GM12801 (cell line): ENCODE measurements around the gene GNG14.

Experiments used
- TF ChIP-seq, protein P1 (sequence below): IDR thresholded peaks from one replicate; pipeline ENCODE4 v1.5.1; 2011; ENCODE audit warnings: control low read depth; ENCODE audit not compliant: insufficient read length; ENCODE audit errors: extremely low read depth

Gene GNG14

DNA sequence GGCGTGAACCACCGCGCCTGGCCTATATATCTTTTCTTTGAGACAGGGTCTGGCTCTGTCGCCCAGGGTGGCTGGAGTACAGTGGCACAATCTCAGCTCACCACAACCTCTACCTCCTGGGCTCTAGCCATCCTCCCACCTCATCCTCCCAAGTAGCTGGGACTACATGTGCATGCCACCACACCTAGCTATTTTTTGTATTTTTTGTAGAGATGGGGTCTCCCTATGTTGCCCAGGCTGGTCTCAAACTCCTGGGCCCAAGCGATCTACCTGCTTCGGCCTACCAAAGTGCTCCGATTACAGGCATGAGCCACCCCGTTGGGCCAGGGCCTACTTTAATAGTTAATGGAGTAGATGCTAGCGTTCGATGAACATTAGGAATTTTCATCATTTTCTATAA, 32.5 kb downstream of the GNG14 start:
- TF ChIP-seq, protein P1, sequence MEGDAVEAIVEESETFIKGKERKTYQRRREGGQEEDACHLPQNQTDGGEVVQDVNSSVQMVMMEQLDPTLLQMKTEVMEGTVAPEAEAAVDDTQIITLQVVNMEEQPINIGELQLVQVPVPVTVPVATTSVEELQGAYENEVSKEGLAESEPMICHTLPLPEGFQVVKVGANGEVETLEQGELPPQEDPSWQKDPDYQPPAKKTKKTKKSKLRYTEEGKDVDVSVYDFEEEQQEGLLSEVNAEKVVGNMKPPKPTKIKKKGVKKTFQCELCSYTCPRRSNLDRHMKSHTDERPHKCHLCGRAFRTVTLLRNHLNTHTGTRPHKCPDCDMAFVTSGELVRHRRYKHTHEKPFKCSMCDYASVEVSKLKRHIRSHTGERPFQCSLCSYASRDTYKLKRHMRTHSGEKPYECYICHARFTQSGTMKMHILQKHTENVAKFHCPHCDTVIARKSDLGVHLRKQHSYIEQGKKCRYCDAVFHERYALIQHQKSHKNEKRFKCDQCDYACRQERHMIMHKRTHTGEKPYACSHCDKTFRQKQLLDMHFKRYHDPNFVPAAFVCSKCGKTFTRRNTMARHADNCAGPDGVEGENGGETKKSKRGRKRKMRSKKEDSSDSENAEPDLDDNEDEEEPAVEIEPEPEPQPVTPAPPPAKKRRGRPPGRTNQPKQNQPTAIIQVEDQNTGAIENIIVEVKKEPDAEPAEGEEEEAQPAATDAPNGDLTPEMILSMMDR, result no peak

DNA sequence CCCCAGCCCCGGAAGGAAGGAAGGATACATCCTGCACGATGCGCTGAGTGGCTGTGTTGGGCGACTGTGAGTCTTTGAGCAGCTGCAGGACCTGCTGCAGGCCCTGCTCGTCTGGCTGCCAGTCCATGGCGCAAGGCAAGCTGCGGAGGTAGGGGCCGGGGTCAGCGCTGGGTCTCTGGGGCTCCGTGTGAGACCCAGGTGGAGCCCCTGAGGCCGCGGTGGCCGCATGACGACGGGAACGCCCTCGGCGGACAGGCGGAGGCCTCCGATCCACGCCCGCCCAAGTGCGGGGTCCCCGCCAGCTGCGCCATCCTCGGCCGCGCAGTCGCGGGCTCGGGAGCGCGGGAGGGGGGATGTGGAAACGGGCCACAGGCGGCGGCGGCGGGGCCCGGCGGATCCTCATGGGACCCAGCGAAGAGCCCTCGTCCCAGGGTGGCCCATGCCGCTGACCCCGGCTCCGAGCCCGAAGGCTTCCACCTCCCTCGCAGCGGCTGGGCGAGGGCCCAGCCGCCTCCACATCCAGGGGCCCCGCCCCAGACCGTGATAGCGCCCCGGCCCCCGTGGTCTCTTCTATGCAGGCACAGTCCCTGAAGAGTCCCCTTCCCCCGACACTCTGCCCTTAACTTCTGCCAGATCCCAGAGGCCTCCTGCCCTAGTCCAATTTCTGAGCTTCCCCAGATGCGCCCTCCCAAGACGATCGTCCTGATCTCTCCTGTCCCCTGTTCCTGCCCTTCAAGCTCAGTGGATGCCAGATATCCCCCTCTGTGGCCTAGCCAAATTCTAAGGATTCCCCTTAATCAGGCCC, 33.3 kb downstream of the GNG14 start:
- TF ChIP-seq, protein P1, result no peak

DNA sequence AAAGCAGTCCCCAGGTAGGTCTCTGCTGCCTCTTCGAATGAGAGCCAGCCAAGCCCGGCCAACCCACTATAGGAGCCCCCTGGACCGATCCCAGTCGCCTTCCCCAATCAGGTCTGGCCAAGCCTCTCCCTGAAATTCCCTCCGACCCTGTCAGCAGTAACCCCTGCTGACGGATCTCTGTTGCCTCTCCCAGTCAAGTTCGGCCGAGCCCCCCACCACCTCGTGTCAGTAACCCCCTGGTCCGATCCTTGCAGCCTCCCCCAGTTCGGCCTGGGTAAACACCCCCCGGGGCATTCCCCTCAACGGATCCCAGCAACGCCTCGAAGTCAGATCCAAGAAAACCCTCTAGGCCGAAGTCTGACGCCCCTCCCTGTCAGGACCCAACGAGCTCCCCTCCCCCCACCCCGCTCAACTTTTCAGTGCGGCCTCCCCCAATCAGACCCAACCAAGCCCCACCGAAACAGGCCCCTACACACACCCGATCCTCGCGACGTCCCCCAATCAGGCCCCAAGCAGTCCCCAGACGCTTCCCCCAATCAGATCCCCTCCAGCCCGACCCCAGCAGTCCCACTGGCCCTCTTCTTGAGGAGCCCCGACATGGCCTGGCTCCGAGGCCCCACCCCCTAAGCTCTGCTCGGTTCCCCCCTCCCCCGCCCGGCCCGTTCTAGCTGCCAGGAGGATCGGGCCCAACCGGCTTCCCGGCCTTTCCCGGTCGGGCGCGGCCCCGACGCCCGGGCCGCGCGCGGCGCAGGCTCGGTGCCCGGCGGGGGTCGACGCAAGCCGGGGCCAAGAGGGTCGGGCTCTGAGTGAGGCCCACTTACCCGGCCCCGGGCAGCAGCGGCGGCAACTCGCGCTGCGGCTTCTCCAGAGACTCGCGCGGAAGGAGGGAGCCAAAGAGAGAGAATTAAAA, 34.1 kb downstream of the GNG14 start:
- TF ChIP-seq, protein P1, result no peak

DNA sequence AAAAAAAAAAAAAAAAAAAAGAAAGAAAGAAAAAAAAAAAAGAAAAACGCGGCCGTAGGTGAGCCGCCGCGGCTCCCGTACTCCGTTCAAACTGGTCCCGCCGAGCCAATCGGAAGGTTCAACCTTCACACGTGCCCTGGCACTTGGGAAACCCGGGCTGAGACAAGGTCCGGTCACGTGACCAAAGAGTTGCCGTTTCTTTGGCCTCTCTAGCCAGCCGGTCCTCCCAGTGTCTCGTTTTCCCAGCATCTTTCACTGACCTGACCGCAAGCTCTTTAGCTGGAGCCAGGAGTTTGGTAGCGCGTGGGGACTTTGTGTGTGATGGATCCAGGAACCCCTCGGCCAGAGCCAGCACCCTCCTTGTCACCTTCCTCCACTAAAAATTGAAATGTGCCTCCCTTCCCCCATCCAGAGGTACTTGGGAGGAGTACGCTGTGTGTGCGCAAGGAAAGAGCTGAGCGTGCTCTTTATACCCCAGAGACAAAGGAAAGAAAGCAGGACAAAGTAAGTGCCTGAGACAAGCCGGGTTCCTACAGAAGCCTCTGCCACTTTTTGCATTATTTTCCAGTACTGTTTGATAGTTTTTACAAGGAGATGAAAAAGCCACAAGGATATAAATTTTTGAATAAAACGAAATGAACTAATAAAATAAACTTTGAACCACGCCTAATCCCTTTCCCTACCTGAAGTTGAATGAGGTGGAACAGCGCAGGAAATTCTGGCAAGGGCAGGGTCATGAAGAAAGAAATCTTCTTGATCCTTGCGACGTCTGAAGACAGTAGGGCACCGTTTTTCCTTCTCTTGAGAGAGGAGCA, 35.0 kb downstream of the GNG14 start:
- TF ChIP-seq, protein P1, result no peak

DNA sequence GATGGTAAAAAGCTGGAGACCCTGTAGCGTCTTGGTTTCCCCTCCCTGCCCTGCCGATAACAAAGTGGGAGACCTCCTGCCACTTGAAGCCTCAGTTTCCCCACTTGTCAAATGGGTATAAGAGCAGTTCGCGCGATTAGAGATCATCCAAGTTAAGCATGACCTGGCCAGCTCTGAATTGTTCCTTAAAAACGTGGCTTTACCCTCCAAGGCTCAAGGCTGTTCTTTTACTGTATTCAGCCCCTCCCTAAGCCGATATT, 35.5 kb downstream of the GNG14 start:
- TF ChIP-seq, protein P1, result no peak

DNA sequence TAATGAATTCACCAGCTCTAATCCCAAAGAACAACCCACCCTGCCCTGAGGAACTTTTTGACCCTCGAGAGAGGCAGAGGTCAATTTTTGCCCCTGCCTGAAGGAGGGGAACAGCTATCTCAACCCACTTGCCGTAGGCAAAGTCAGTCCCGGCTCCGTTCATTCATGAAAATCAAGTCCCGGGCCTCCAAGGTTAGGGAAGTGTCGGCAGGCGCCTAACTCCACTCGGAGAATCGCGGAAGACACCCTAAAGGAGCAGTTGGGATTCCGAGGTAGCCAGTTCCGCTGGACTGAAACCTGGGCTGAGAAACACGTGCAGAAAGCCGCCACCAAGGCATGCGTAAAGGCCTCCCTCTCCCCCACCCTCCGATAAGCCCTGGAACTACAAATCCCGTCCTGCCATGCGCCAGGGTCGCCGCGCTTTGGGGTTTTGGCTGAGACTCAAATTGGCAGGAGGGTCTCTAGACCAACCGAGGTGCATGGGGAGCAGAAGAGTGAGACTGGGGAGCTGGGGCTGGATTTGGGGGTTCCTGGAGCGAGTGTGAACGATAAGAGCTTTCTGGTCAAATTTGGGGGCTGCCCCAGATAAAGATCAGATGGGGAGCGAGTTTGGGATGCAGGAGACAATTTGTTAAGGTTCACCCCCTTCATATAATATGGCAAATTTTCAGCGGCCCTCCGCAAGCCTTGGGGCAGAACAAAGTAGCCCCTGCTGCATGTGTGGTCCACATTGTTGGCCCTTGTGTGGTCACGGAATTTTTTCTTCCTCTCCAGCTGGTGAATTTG, 36.0 kb downstream of the GNG14 start, which contains the start of gene TNPO2:
Gene TNPO2 (minus strand): TSS at position 292 of the 786 bp plus-strand sequence. CDS start 2,955 bp downstream, outside the sequence.
- TF ChIP-seq, protein P1, result no peak

DNA sequence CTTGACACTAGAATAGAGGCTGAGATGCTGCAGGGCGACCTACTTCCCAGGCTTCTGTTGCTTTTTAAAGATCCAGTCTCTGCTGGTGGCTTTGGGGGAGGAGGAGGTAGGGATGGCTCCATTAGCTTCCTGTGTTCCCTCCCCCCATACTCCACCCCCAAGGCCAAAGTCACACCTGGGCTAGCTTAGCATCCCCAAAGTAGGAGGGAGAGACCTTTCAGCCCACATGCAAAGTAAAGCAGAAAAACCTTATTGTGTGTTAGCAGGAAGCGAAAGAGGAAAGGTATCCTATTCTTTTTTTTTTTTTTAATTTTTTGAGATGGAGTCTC, 39.2 kb downstream of the GNG14 start:
- TF ChIP-seq, protein P1, result no peak
